OCI-M2 (cell line): Measurements from ENCODE around the gene PIP5KL1.
"Not testable (repeated sequence)": the region's sequence is repeated elsewhere in the genome, so short reads cannot be mapped to it uniquely, and the experiment has no call there.

Experiments used
- DNase-seq: peaks from one replicate; lab custom pipeline; 2025; ENCODE audit not compliant: unreplicated experiment; lab: John Stamatoyannopoulos, UW

Gene PIP5KL1

GRCh38 chr9:127896395-127897192, 34.0 kb downstream of the PIP5KL1 start:
- DNase-seq = no peak

GRCh38 chr9:127895811-127896210, 34.8 kb downstream of the PIP5KL1 start:
- DNase-seq = no peak

- no peak for DNase-seq
These were observed 37.2 kb downstream of the PIP5KL1 start for GRCh38 chr9:127893392-127893791.

- DNase-seq = no peak
These were observed 37.7 kb downstream of the PIP5KL1 start for GRCh38 chr9:127892831-127893230.

- no peak for DNase-seq
These were observed 40.5 kb downstream of the PIP5KL1 start for GRCh38 chr9:127890053-127890452.

- DNase-seq = no peak
These were observed 42.8 kb downstream of the PIP5KL1 start for GRCh38 chr9:127887792-127888191.

GRCh38 chr9:127886401-127886972, 44.1 kb downstream of the PIP5KL1 start:
- DNase-seq = no peak

- DNase-seq = no peak
These were observed 44.9 kb downstream of the PIP5KL1 start for GRCh38 chr9:127885508-127886281.

- no peak for DNase-seq
These were observed 45.5 kb downstream of the PIP5KL1 start for GRCh38 chr9:127884976-127885490.

GRCh38 chr9:127884427-127884911, 46.1 kb downstream of the PIP5KL1 start:
- no peak for DNase-seq

GRCh38 chr9:127883959-127884358, 46.6 kb downstream of the PIP5KL1 start:
- no peak for DNase-seq

GRCh38 chr9:127881715-127882114, 48.9 kb downstream of the PIP5KL1 start:
- not testable (repeated sequence) for DNase-seq

- no peak for DNase-seq
These were observed 50.4 kb downstream of the PIP5KL1 start for GRCh38 chr9:127880143-127880542.

GRCh38 chr9:127878652-127879390, 51.8 kb downstream of the PIP5KL1 start:
- no peak for DNase-seq

- no peak for DNase-seq
These were observed 52.5 kb downstream of the PIP5KL1 start for GRCh38 chr9:127878001-127878651.

- no peak for DNase-seq
These were observed 53.0 kb downstream of the PIP5KL1 start, which contains the start of gene AK1 for GRCh38 chr9:127877566-127877998. TSS of gene AK1 (minus strand) at chr9:127877675. CDS start at chr9:127874617, 3,058 bp downstream.

- DNase-seq = no peak
These were observed 53.6 kb downstream of the PIP5KL1 start for GRCh38 chr9:127876764-127877562.

- no peak for DNase-seq
These were observed 54.4 kb downstream of the PIP5KL1 start for GRCh38 chr9:127876026-127876763.
